Activated CD8-positive, alpha-beta memory T cell treated with anti-CD3 and anti-CD28 coated beads, Interleukin-2, amount 10 ng/mL, durations not matched to agents 7 days and 5 days (primary cell): ENCODE measurements around the gene ERI3. TPM values are rescaled to one million over a fixed set of nuclear protein-coding genes. Genes with fewer than 3 reads are reported as not detected.

Experiments
- ATAC-seq: fragments of 150-1000 bp; cut with Tn5 transposase; one replicate; pipeline ENCODE4 v1.10.0; 2021; ENCODE audit warnings: moderate library complexity
- CTCF ChIA-PET: fragments of 350-600 bp; sonication (Branson Sonifier 250); formaldehyde crosslinking; loops from one replicate; lab custom pipeline; 2021; ENCODE audit warnings: antibody characterized with exemption; lab: Charles Lee
- DNase-seq: peaks from one replicate; pipeline ENCODE4 v3.0.0-alpha.2; 2020
- H3K27ac Mint-ChIP-seq: one replicate; pipeline ENCODE4 v1.8.0; 2021; ENCODE audit warnings: mild to moderate bottlenecking, mixed read lengths
- H3K27me3 Mint-ChIP-seq: one replicate; pipeline ENCODE4 v1.8.0; 2021; ENCODE audit warnings: mixed read lengths
- H3K36me3 Mint-ChIP-seq: one replicate; pipeline ENCODE4 v1.8.0; 2021; ENCODE audit warnings: mild to moderate bottlenecking, mixed read lengths
- H3K4me1 Mint-ChIP-seq: one replicate; pipeline ENCODE4 v1.8.0; 2021; ENCODE audit warnings: mixed read lengths
- H3K4me3 Mint-ChIP-seq: one replicate; pipeline ENCODE4 v1.8.0; 2021; ENCODE audit warnings: mild to moderate bottlenecking, moderate library complexity, mixed read lengths
- H3K9me3 Mint-ChIP-seq: one replicate; pipeline ENCODE4 v1.8.0; 2022; ENCODE audit warnings: low read depth, mixed read lengths
- total RNA-seq, 2 experiments: library from RNA; stranded (reverse); gene quantifications; one replicate each; pipeline ENCODE4 v1.2.3, GENCODE V29; 2021

Gene ERI3
- total RNA-seq, 2 experiments from 2014 or later = 27.2 to 30.4 TPM

DNA sequence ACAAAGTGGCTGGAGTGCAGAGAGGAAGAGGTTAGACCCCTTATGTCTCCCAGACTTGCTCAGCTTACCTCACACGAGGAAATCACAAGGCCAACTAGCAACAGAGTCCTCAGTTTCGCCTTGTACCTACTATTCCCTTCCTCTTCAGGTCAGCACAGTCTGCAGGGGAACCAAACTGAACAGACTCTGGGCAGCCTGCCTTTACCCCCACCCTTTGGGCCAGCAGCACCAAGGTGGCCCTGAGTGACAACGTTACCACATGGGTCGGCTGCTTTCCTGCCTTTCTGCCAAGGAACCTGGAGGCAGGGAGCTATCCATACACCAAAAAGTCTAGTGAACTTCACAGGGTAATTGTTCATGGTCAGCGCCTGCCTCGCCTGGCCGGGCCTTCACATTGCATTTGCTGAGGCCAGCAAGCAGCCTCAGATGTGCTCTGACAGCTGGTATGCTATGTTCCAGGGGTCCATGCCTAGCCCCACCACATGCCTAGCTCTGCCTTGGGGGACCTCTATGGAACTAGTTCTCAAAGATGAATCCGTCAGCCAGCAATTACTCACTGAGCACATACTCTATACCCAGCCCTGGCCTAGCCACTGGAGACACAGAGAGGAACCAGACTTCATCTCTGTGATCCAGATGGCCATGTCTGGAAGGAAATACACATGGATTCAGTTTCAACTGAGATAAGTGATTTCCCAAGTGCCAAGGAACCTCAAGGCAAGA, 72.2 kb downstream of the ERI3 start:
- CTCF ChIA-PET = no interaction called here
- Mint-ChIP-seq H3K4me3 (no peak overlapping the region), H3K36me3 (peaks cover 3% of the 10 kb centered on the region), H3K9me3 (no peaks in the 10 kb centered on the region), H3K27ac (no peak overlapping the region), H3K27me3 (no peaks in the 10 kb centered on the region), H3K4me1 (no peaks in the 10 kb centered on the region)
- ATAC-seq (no peak), DNase-seq (no peak)

- ATAC-seq (no peak), DNase-seq (no peak)
- no peaks in the 10 kb centered on the region for H3K9me3 Mint-ChIP-seq
- H3K4me3 Mint-ChIP-seq = no peak overlapping the region
- H3K27me3 Mint-ChIP-seq = no peaks in the 10 kb centered on the region
- no peak overlapping the region for H3K27ac Mint-ChIP-seq
- peaks cover 3% of the 10 kb centered on the region for H3K36me3 Mint-ChIP-seq
- H3K4me1 Mint-ChIP-seq = no peaks in the 10 kb centered on the region
- CTCF ChIA-PET = no interaction called here
Observed at GRCh38 chr1:44281962-44282703, 72.9 kb downstream of the ERI3 start.

- CTCF ChIA-PET = interaction anchor here (0.9 kb wide), 1 partner anchor 59 kb away, joined by 3 read pairs; no protein-coding TSS in a partner anchor
- Mint-ChIP-seq H3K9me3 (no peaks in the 10 kb centered on the region), H3K36me3 (peaks cover 3% of the 10 kb centered on the region), H3K27ac (no peak overlapping the region), H3K27me3 (no peaks in the 10 kb centered on the region), H3K4me3 (no peak overlapping the region), H3K4me1 (no peaks in the 10 kb centered on the region)
- DNase-seq (no peak), ATAC-seq (no peak)
Observed at GRCh38 chr1:44276901-44277300, 78.2 kb downstream of the ERI3 start.

- Mint-ChIP-seq H3K27ac (no peak overlapping the region), H3K9me3 (no peaks in the 10 kb centered on the region), H3K27me3 (no peaks in the 10 kb centered on the region), H3K36me3 (peaks cover 3% of the 10 kb centered on the region), H3K4me3 (no peak overlapping the region), H3K4me1 (no peaks in the 10 kb centered on the region)
- ATAC-seq = no peak
- CTCF ChIA-PET = no interaction called here
- DNase-seq = no peak
Observed at GRCh38 chr1:44275991-44276405, 79.1 kb downstream of the ERI3 start.

- CTCF ChIA-PET = no interaction called here
- H3K9me3 Mint-ChIP-seq = no peaks in the 10 kb centered on the region
- ATAC-seq (no peak), DNase-seq (no peak)
- peaks cover 1% of the 10 kb centered on the region for H3K36me3 Mint-ChIP-seq
- H3K4me3 Mint-ChIP-seq = no peak overlapping the region
- no peaks in the 10 kb centered on the region for H3K4me1 Mint-ChIP-seq
- no peak overlapping the region for H3K27ac Mint-ChIP-seq
- H3K27me3 Mint-ChIP-seq = no peaks in the 10 kb centered on the region
Observed at GRCh38 chr1:44275296-44275962, 79.6 kb downstream of the ERI3 start.

GRCh38 chr1:44273560-44274350, 81.3 kb downstream of the ERI3 start:
- CTCF ChIA-PET = no interaction called here

DNA sequence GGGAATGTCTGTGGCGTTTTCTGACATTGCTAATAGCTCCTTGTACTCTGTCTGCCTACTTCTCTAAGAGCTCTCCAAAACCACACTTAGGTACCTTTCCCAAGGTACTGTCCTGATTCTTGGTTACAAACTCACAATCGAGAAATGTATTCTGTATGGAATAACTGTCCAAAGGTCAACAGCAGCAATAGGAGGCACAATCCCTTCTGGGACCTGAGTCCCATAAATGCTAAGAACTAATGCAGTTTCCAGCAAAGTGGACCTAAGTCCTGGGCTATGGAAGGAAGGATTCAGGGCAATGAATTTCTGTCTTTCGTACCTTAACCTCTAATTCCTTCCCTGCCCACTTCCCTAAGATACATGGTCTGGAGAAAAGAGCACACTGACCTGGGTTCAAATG, 82.1 kb downstream of the ERI3 start:
- ATAC-seq (no peak), DNase-seq (no peak)
- CTCF ChIA-PET = no interaction called here
- Mint-ChIP-seq H3K36me3 (no peaks in the 10 kb centered on the region), H3K9me3 (no peaks in the 10 kb centered on the region), H3K4me1 (no peaks in the 10 kb centered on the region), H3K27ac (no peak overlapping the region), H3K4me3 (no peak overlapping the region), H3K27me3 (no peaks in the 10 kb centered on the region)

More at GRCh38 chr1:44273560-44274350, 81.3 kb downstream of the ERI3 start:
- Mint-ChIP-seq H3K9me3 (no peaks in the 10 kb centered on the region), H3K36me3 (no peaks in the 10 kb centered on the region), H3K4me3 (no peak overlapping the region), H3K4me1 (no peaks in the 10 kb centered on the region), H3K27ac (no peak overlapping the region), H3K27me3 (no peaks in the 10 kb centered on the region)
- DNase-seq (no peak), ATAC-seq (no peak)

- no peak for ATAC-seq
- Mint-ChIP-seq H3K4me3 (no peak overlapping the region), H3K36me3 (no peaks in the 10 kb centered on the region), H3K27ac (no peak overlapping the region), H3K27me3 (no peaks in the 10 kb centered on the region), H3K9me3 (no peaks in the 10 kb centered on the region), H3K4me1 (no peaks in the 10 kb centered on the region)
- CTCF ChIA-PET = interaction anchor here (0.9 to 1.2 kb wide), 2 partner anchors 9 to 381 kb away, joined by 3 read pairs; no protein-coding TSS in a partner anchor
- DNase-seq = no peak
Observed at GRCh38 chr1:44271646-44272045, 83.4 kb downstream of the ERI3 start.

DNA sequence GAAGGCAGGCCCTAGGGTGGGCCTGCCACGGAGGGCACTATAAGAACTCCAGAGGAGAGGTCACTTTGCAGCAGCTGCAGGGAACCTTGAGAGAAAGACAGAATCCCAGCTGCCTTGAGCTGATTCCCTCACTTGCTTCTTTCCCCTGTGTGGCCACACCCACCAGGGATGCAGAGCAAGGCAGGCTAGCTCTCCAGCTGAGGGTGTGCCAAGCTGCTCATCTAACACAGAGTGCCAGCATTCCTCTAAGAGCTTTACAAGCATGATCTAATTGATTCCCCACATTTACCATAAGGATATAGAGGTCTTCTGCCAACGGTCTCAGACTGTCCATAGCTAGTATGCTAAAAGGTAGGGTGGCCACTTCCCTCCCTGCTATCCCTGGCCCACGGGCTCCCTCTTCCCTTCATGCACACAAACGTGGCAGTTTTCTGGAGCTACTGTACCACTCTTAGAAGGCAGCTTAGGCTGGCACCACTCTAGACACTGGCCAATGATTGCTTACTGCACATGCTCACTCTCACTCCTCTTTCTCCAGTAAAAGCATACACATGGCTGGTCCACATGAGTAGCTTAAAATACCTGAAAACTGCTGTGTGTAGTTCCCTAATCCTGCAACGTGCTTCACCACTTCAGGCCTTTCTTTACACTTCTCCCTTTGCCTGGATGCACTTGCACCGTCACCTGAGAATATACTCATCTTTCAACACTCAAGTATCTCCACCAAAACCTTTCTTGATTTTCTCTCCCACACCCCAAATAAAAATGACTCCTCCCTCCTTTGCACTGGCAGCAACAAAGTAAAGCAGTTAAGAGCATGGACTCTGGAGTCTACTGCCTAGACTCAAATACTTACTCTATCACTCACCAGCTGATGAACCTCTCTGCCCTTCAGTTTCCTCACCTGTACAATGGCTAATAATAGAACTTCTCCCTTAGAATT, 84.1 kb downstream of the ERI3 start:
- Mint-ChIP-seq H3K27me3 (no peaks in the 10 kb centered on the region), H3K9me3 (no peaks in the 10 kb centered on the region), H3K27ac (no peak overlapping the region), H3K36me3 (no peaks in the 10 kb centered on the region), H3K4me3 (no peak overlapping the region), H3K4me1 (no peaks in the 10 kb centered on the region)
- CTCF ChIA-PET = interaction anchor here (1.2 kb wide), 1 partner anchor 9 kb away, joined by 3 read pairs; no protein-coding TSS in a partner anchor
- ATAC-seq (no peak), DNase-seq (no peak)

- H3K4me1 Mint-ChIP-seq = peaks cover 2% of the 10 kb centered on the region
- H3K27me3 Mint-ChIP-seq = no peaks in the 10 kb centered on the region
- H3K27ac Mint-ChIP-seq = no peak overlapping the region
- ATAC-seq = no peak
- no peak overlapping the region for H3K4me3 Mint-ChIP-seq
- DNase-seq = no peak
- CTCF ChIA-PET = interaction anchor here (1.1 kb wide), 1 partner anchor 49 kb away, joined by 3 read pairs; no protein-coding TSS in a partner anchor
- H3K9me3 Mint-ChIP-seq = no peaks in the 10 kb centered on the region
- no peaks in the 10 kb centered on the region for H3K36me3 Mint-ChIP-seq
Observed at GRCh38 chr1:44268054-44268453, 87.0 kb downstream of the ERI3 start.

- CTCF ChIA-PET = interaction anchor here (1.1 kb wide), 1 partner anchor 48 kb away, joined by 3 read pairs; no protein-coding TSS in a partner anchor
- Mint-ChIP-seq H3K36me3 (no peaks in the 10 kb centered on the region), H3K4me3 (no peak overlapping the region), H3K27ac (no peak overlapping the region), H3K9me3 (no peaks in the 10 kb centered on the region), H3K4me1 (peaks cover 2% of the 10 kb centered on the region), H3K27me3 (no peaks in the 10 kb centered on the region)
- no peak for DNase-seq
- ATAC-seq = no peak
Observed at GRCh38 chr1:44267438-44267837, 87.6 kb downstream of the ERI3 start.
